Endothelial cell of umbilical vein (primary cell): Measurements from ENCODE around the gene FRS2.

Experiments
- EZH2 ChIP-seq: IDR thresholded peaks from 2 replicates; pipeline ENCODE4 v1.6.1; 2012; ENCODE audit warnings: borderline replicate concordance, low read depth, mild to moderate bottlenecking, moderate library complexity, low read length, inconsistent platforms; ENCODE audit not compliant: severe bottlenecking
- GATA2 ChIP-seq: IDR thresholded peaks from 2 replicates; pipeline ENCODE4 v1.7.0; 2011; ENCODE audit warnings: low read depth, mild to moderate bottlenecking, moderate library complexity, mixed read lengths, low read length; ENCODE audit not compliant: insufficient read length, insufficient read depth
- JUN ChIP-seq: IDR thresholded peaks from 2 replicates; pipeline ENCODE4 v1.6.1; 2011; ENCODE audit warnings: borderline replicate concordance, low read depth; ENCODE audit not compliant: insufficient read length, insufficient read depth
- MYC ChIP-seq: IDR thresholded peaks from one replicate; pipeline ENCODE4 v1.6.1; 2011; ENCODE audit warnings: mild to moderate bottlenecking, low read depth, low read length
- POLR2A ChIP-seq: IDR thresholded peaks from 2 replicates; pipeline ENCODE4 v1.6.1; 2012; ENCODE audit warnings: low read depth, mild to moderate bottlenecking, control low read depth, low read length
- POLR2AphosphoS5 ChIP-seq: IDR thresholded peaks from 2 replicates; pipeline ENCODE4 v1.6.1; 2012; ENCODE audit warnings: low read depth, mild to moderate bottlenecking, control low read depth, low read length, moderate library complexity; ENCODE audit not compliant: insufficient read depth
- TF ChIP-seq, protein P1 (sequence below), 2 donors: IDR thresholded peaks; 1 replicate in 1 of 2; 2 replicates in 1 of 2; pipeline ENCODE4 v1.5.1; 2011; ENCODE audit warnings: low read length in 2 of 2, mild to moderate bottlenecking in 2 of 2, moderate library complexity in 2 of 2, control low read depth in 1 of 2, inconsistent platforms in 1 of 2, low read depth in 1 of 2; ENCODE audit not compliant: insufficient read depth in 1 of 2; ENCODE audit errors: extremely low read depth in 1 of 2
- TF ChIP-seq, protein P2 (sequence below): IDR thresholded peaks from 2 replicates; pipeline ENCODE4 v1.6.1; 2011; ENCODE audit not compliant: insufficient read depth, insufficient read length

DNA sequence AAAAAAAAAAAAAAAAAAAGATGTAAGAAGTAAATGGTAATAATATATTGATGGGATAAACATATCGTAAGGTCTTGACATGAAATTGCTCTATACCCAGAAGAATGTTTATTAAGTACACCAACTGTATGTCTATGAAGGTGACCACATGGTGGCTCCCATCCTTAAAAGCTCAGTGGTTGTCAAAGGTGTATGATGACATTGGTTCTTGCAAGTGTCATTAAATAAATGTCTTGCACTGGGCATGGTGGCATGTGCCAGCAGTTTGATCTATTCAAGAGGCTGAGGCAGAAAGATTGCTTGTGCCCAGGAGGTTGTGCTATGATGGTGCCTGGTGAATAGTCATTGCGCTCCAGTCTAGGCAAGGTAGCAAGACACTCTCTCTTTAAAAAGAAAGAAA lies 125.5 kb downstream of the FRS2 start:
- TF ChIP-seq POLR2A (no peak), EZH2 (no peak), POLR2AphosphoS5 (no peak), MYC (no peak), GATA2 (no peak), JUN (no peak)
- TF ChIP-seq, protein P1, sequence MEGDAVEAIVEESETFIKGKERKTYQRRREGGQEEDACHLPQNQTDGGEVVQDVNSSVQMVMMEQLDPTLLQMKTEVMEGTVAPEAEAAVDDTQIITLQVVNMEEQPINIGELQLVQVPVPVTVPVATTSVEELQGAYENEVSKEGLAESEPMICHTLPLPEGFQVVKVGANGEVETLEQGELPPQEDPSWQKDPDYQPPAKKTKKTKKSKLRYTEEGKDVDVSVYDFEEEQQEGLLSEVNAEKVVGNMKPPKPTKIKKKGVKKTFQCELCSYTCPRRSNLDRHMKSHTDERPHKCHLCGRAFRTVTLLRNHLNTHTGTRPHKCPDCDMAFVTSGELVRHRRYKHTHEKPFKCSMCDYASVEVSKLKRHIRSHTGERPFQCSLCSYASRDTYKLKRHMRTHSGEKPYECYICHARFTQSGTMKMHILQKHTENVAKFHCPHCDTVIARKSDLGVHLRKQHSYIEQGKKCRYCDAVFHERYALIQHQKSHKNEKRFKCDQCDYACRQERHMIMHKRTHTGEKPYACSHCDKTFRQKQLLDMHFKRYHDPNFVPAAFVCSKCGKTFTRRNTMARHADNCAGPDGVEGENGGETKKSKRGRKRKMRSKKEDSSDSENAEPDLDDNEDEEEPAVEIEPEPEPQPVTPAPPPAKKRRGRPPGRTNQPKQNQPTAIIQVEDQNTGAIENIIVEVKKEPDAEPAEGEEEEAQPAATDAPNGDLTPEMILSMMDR (IDR thresholded peaks at IDR 0.05; ENCODE audit: extremely low read depth in 1 of 2, insufficient read depth in 1 of 2, low read depth in 1 of 2, low read length in 2 of 2): no peak
- TF ChIP-seq, protein P2, sequence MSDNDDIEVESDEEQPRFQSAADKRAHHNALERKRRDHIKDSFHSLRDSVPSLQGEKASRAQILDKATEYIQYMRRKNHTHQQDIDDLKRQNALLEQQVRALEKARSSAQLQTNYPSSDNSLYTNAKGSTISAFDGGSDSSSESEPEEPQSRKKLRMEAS: no peak
